Upper lobe of left lung (tissue), 4 donors: ENCODE measurements around the gene KLHL33.

ENCODE experiments used
- CTCF ChIP-seq, 6 experiments: fragments of 450-650 bp in 4 of 6; fragments of 200-600 bp in 2 of 6; sonication (generic) in 2 of 6; IDR thresholded peaks; one replicate each; pipeline ENCODE4 v1.5.1; 2016 to 2019; ENCODE audit warnings: antibody characterized with exemption in 6 of 6
- EP300 ChIP-seq, 4 donors: sonication (generic); formaldehyde crosslinking; IDR thresholded peaks; one replicate each; pipeline ENCODE4 v1.5.1; 2017; ENCODE audit warnings: antibody characterized with exemption in 4 of 4, control low read depth in 2 of 4

GRCh38 chr14:20440882-20441281 is 4.9 kb upstream of the KLHL33 start:
- TF ChIP-seq EP300 (IDR thresholded peaks at IDR 0.05) (no peak), CTCF (IDR thresholded peaks at IDR 0.05) (no peak)
